HEK293 (cell line): Measurements from ENCODE around the gene TRIM66.

Experiments
- CTCF ChIA-PET: fragments of 350-600 bp; formaldehyde crosslinking; extraction: SDS; loops from one replicate; lab custom pipeline; 2021; ENCODE audit warnings: antibody characterized with exemption; lab: Yijun Ruan, JAX
- POLR2A ChIA-PET: fragments of 300-600 bp; formaldehyde crosslinking; extraction: SDS; loops from one replicate; lab custom pipeline; 2020; ENCODE audit warnings: antibody characterized with exemption, inconsistent platforms; lab: Yijun Ruan, JAX
- H3K27ac ChIP-seq: fragments of 200-500 bp; sonication (Bioruptor generic); 2 replicates; pipeline ENCODE4 v1.5.1; 2014; ENCODE audit warnings: low read depth, low read length, control low read depth, inconsistent platforms; ENCODE audit errors: extremely low read depth
- H3K36me3 ChIP-seq, 2 experiments: fragments of 200-500 bp in 1 of 2; sonication (Bioruptor generic) in 1 of 2; 1 replicate in 1 of 2; 2 replicates in 1 of 2; pipeline ENCODE4 v1.5.1; 2014 to 2017; ENCODE audit warnings: inconsistent platforms in 2 of 2, low read length in 2 of 2; ENCODE audit not compliant: control insufficient read depth in 2 of 2, insufficient read depth in 1 of 2
- H3K4me1 ChIP-seq: fragments of 200-500 bp; sonication (Bioruptor generic); 2 replicates; pipeline ENCODE4 v1.5.1; 2014; ENCODE audit warnings: mild to moderate bottlenecking, low read length, inconsistent platforms; ENCODE audit not compliant: control insufficient read depth, insufficient read depth
- H3K4me3 ChIP-seq: 2 replicates; pipeline ENCODE4 v1.5.1; 2011; ENCODE audit warnings: low read depth, mild to moderate bottlenecking, control low read depth, low read length, moderate library complexity
- H3K9me3 ChIP-seq: fragments of 200-500 bp; sonication (Bioruptor generic); 2 replicates; pipeline ENCODE4 v1.5.1; 2014; ENCODE audit warnings: low read depth, low read length, inconsistent platforms; ENCODE audit not compliant: control insufficient read depth, insufficient read depth
- GFI1B ChIP-seq: fragments of 450-650 bp; formaldehyde crosslinking; IDR thresholded peaks from 2 replicates; pipeline ENCODE4 v1.5.1; 2016; ENCODE audit warnings: missing biosample characterization, missing genetic modification characterization
- MEIS1 ChIP-seq: sonication (generic); formaldehyde crosslinking; IDR thresholded peaks from 2 replicates; pipeline ENCODE4 v1.8.1; 2022; ENCODE audit warnings: missing genetic modification reagents, mild to moderate bottlenecking, borderline replicate concordance
- REPIN1 ChIP-seq: fragments of 450-650 bp; formaldehyde crosslinking; IDR thresholded peaks from 2 replicates; pipeline ENCODE4 v1.5.1; 2017; ENCODE audit warnings: missing biosample characterization, missing genetic modification characterization, low read depth
- SETDB1 ChIP-seq: IDR thresholded peaks from one replicate; pipeline ENCODE4 v1.6.1; 2017; ENCODE audit warnings: mild to moderate bottlenecking, low read length, moderate library complexity, mixed read lengths; ENCODE audit not compliant: insufficient read length
- SP3 ChIP-seq: fragments of 450-650 bp; formaldehyde crosslinking; IDR thresholded peaks from 2 replicates; pipeline ENCODE4 v1.5.1; 2016; ENCODE audit warnings: missing biosample characterization, missing genetic modification characterization
- ZBTB10 ChIP-seq: fragments of 450-650 bp; formaldehyde crosslinking; IDR thresholded peaks from 2 replicates; pipeline ENCODE4 v1.5.1; 2016; ENCODE audit warnings: missing biosample characterization, missing genetic modification characterization
- ZNF280D ChIP-seq: fragments of 450-650 bp; formaldehyde crosslinking; IDR thresholded peaks from 2 replicates; pipeline ENCODE4 v1.5.1; 2016; ENCODE audit warnings: missing biosample characterization, missing genetic modification characterization
- ZNF302 ChIP-seq: fragments of 450-650 bp; formaldehyde crosslinking; IDR thresholded peaks from 2 replicates; pipeline ENCODE4 v1.5.1; 2016; ENCODE audit warnings: missing biosample characterization, missing genetic modification characterization, low read depth
- ZNF335 ChIP-seq: fragments of 450-650 bp; formaldehyde crosslinking; conservative IDR thresholded peaks from 2 replicates; pipeline ENCODE4 v1.5.1; 2016; ENCODE audit warnings: missing biosample characterization, missing genetic modification characterization
- ZNF488 ChIP-seq: fragments of 450-650 bp; formaldehyde crosslinking; IDR thresholded peaks from 2 replicates; pipeline ENCODE4 v1.5.1; 2016; ENCODE audit warnings: missing biosample characterization, missing genetic modification characterization
- ZNF510 ChIP-seq: fragments of 450-650 bp; formaldehyde crosslinking; IDR thresholded peaks from 2 replicates; pipeline ENCODE4 v1.5.1; 2018; ENCODE audit warnings: mild to moderate bottlenecking, missing genetic modification characterization, missing biosample characterization; ENCODE audit not compliant: insufficient replicate concordance
- ZNF514 ChIP-seq: fragments of 450-650 bp; formaldehyde crosslinking; IDR thresholded peaks from 2 replicates; pipeline ENCODE4 v1.5.1; 2016; ENCODE audit warnings: missing biosample characterization, missing genetic modification characterization
- ZNF529 ChIP-seq: fragments of 450-650 bp; formaldehyde crosslinking; IDR thresholded peaks from 2 replicates; pipeline ENCODE4 v1.5.1; 2017; ENCODE audit warnings: missing genetic modification characterization, missing biosample characterization; ENCODE audit not compliant: insufficient replicate concordance
- ZNF623 ChIP-seq: fragments of 450-650 bp; formaldehyde crosslinking; IDR thresholded peaks from 2 replicates; pipeline ENCODE4 v1.5.1; 2016; ENCODE audit warnings: missing biosample characterization, missing genetic modification characterization
- ZNF776 ChIP-seq: fragments of 450-650 bp; formaldehyde crosslinking; IDR thresholded peaks from 2 replicates; pipeline ENCODE4 v1.5.0; 2017; ENCODE audit warnings: missing biosample characterization, missing genetic modification characterization, borderline replicate concordance
- ZNF785 ChIP-seq: fragments of 450-650 bp; formaldehyde crosslinking; IDR thresholded peaks from 2 replicates; pipeline ENCODE4 v1.5.1; 2016; ENCODE audit warnings: missing biosample characterization, missing genetic modification characterization
- ZNF837 ChIP-seq: fragments of 450-650 bp; formaldehyde crosslinking; IDR thresholded peaks from 2 replicates; pipeline ENCODE4 v1.5.1; 2016; ENCODE audit warnings: missing biosample characterization, missing genetic modification characterization
- ZSCAN18 ChIP-seq: fragments of 450-650 bp; formaldehyde crosslinking; IDR thresholded peaks from 2 replicates; pipeline ENCODE4 v1.5.1; 2016; ENCODE audit warnings: missing biosample characterization, missing genetic modification characterization
- TF ChIP-seq, protein P1 (sequence below): fragments of 450-650 bp; formaldehyde crosslinking; IDR thresholded peaks from 2 replicates; pipeline ENCODE4 v1.5.1; 2016; ENCODE audit warnings: missing biosample characterization, missing genetic modification characterization
- TF ChIP-seq, protein P2 (sequence below): fragments of 450-650 bp; formaldehyde crosslinking; IDR thresholded peaks from 2 replicates; pipeline ENCODE4 v1.5.1; 2017; ENCODE audit warnings: missing biosample characterization, mild to moderate bottlenecking, missing genetic modification characterization, moderate library complexity

The TRIM66 gene

DNA sequence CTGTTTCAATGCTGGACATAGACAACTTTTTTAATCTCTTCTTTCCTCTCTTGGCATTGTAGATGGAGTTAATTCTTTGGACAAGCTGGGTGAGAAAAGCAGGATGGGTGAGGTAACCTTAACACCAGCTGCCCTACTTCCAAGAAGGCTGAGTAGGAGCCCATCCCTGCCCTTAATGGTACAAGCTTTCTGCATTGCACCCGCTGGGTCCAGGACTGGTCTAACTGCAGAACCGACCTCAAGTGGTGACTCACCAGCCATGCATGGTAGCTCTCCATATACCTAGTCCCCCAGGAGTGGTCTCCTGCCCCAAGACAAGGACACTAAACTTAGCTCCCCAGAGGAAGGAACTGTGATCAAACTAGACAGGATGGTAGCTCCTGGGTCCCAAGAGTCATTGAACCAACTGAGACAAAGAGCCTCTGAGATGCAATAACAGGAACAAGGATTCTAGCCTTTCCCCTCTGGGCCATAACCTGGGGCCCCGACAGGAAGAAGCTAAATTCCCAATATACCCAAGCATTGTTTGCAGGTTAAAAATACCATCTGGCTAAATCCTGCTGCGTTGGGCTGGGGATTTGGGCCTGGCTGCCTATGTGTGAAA lies 32.3 kb upstream of the TRIM66 start (continued):
- TF ChIP-seq, protein P1, sequence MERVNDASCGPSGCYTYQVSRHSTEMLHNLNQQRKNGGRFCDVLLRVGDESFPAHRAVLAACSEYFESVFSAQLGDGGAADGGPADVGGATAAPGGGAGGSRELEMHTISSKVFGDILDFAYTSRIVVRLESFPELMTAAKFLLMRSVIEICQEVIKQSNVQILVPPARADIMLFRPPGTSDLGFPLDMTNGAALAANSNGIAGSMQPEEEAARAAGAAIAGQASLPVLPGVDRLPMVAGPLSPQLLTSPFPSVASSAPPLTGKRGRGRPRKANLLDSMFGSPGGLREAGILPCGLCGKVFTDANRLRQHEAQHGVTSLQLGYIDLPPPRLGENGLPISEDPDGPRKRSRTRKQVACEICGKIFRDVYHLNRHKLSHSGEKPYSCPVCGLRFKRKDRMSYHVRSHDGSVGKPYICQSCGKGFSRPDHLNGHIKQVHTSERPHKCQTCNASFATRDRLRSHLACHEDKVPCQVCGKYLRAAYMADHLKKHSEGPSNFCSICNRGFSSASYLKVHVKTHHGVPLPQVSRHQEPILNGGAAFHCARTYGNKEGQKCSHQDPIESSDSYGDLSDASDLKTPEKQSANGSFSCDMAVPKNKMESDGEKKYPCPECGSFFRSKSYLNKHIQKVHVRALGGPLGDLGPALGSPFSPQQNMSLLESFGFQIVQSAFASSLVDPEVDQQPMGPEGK (tag by site-specific recombination) = no peak
- no peak for TF ChIP-seq ZNF335 (tag by site-specific recombination)
- TF ChIP-seq ZNF529 = no peak
- no peak for TF ChIP-seq REPIN1
- no peak for TF ChIP-seq ZNF280D (tag by site-specific recombination)
- TF ChIP-seq ZNF837 (tag by site-specific recombination) = no peak
- TF ChIP-seq ZSCAN18 (tag by site-specific recombination) = no peak
- TF ChIP-seq ZNF776 = no peak
- no peak for TF ChIP-seq ZNF623 (tag by site-specific recombination)
- TF ChIP-seq, all 188 proteins: peak for 0

GRCh38 chr11:8713760-8714454 lies 31.4 kb upstream of the TRIM66 start:
- ChIA-PET POLR2A (interaction anchor here (0.8 kb wide), 1 partner anchor 26 kb away, joined by 3 read pairs; no protein-coding TSS in a partner anchor), CTCF (interaction anchor here (0.6 to 0.7 kb wide), 2 partner anchors 59 to 160 kb away, joined by 3 read pairs; no protein-coding TSS in a partner anchor)
- H3K4me1 ChIP-seq = peaks cover 2% of the 10 kb centered on the region; the same call in 1 of the 2 replicates
- H3K9me3 ChIP-seq = no peaks in the 10 kb centered on the region
- H3K36me3 ChIP-seq = peaks cover 0 to 3% of the 10 kb centered on the region in 2 experiments; a peak in 1 of 3 replicates
- H3K27ac ChIP-seq = no peak overlapping the region
- no peak overlapping the region for H3K4me3 ChIP-seq
- no peak for TF ChIP-seq MEIS1 (CRISPR knock-in tag)
- TF ChIP-seq, protein P2, sequence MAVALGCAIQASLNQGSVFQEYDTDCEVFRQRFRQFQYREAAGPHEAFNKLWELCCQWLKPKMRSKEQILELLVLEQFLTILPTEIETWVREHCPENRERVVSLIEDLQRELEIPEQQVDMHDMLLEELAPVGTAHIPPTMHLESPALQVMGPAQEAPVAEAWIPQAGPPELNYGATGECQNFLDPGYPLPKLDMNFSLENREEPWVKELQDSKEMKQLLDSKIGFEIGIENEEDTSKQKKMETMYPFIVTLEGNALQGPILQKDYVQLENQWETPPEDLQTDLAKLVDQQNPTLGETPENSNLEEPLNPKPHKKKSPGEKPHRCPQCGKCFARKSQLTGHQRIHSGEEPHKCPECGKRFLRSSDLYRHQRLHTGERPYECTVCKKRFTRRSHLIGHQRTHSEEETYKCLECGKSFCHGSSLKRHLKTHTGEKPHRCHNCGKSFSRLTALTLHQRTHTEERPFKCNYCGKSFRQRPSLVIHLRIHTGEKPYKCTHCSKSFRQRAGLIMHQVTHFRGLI = no peak

GRCh38 chr11:8712506-8712905 lies 30.0 kb upstream of the TRIM66 start:
- ChIA-PET POLR2A (no interaction called here), CTCF (interaction anchor here (0.5 to 1.4 kb wide), 3 partner anchors 10 to 102 kb away, joined by 3 read pairs; no protein-coding TSS in a partner anchor)
- Histone ChIP-seq H3K4me3 (no peak overlapping the region), H3K36me3 (peaks cover 0 to 3% of the 10 kb centered on the region in 2 experiments; a peak in 1 of 3 replicates), H3K27ac (no peak overlapping the region), H3K9me3 (no peaks in the 10 kb centered on the region), H3K4me1 (no peaks in the 10 kb centered on the region)
- TF ChIP-seq ZNF510 (tag by site-specific recombination) (no peak), ZNF785 (tag by site-specific recombination) (no peak), SETDB1 (no peak), ZNF776 (no peak), ZNF302 (tag by site-specific recombination) (no peak), GFI1B (tag by site-specific recombination) (no peak), ZNF514 (no peak), ZBTB10 (tag by site-specific recombination) (no peak), SP3 (no peak), ZNF488 (tag by site-specific recombination) (no peak)
